Uterus (tissue), 4 donors: ENCODE data around the gene CLK3. TPM values are rescaled to one million over a fixed set of nuclear protein-coding genes. Genes with fewer than 3 reads are reported as not detected.

Experiments
- DNase-seq, 2 donors: peaks; one replicate each; pipeline ENCODE4 v3.0.0-alpha.2; 2019 to 2020
- H3K27ac ChIP-seq, 2 donors: fragments of 200-600 bp; sonication (generic); 1 replicate in 1 of 2; 2 replicates in 1 of 2; pipeline ENCODE4 v1.5.1; 2016 to 2018
- H3K27me3 ChIP-seq, 2 donors: fragments of 200-600 bp; sonication (generic); one replicate each; pipeline ENCODE4 v1.5.1; 2018 to 2019; ENCODE audit warnings: control low read depth in 1 of 2
- H3K36me3 ChIP-seq, 2 donors: fragments of 200-600 bp; sonication (generic); one replicate each; pipeline ENCODE4 v1.5.1; 2019; ENCODE audit warnings: control low read depth in 1 of 2
- H3K4me1 ChIP-seq, 2 donors: fragments of 200-600 bp; sonication (generic); one replicate each; pipeline ENCODE4 v1.5.1; 2018 to 2019; ENCODE audit warnings: control low read depth in 1 of 2
- H3K4me3 ChIP-seq, 2 donors: fragments of 200-600 bp; sonication (generic); 1 replicate in 1 of 2; 2 replicates in 1 of 2; pipeline ENCODE4 v1.5.1; 2018 to 2019; ENCODE audit warnings: mild to moderate bottlenecking in 1 of 2
- H3K9me3 ChIP-seq, 2 donors: fragments of 200-600 bp; sonication (generic); one replicate each; pipeline ENCODE4 v1.5.1; 2019; ENCODE audit warnings: control low read depth in 1 of 2
- CTCF ChIP-seq, 4 experiments: fragments of 200-600 bp in 2 of 4; fragments of 450-650 bp in 2 of 4; sonication (generic) in 2 of 4; IDR thresholded peaks; one replicate each; pipeline ENCODE4 v1.5.1; 2016 to 2019; ENCODE audit warnings: antibody characterized with exemption in 4 of 4, mild to moderate bottlenecking in 2 of 4, moderate library complexity in 1 of 4
- POLR2A ChIP-seq, 2 donors: fragments of 450-650 bp; IDR thresholded peaks; one replicate each; pipeline ENCODE4 v1.6.1; 2016; ENCODE audit warnings: antibody characterized with exemption in 2 of 2, mild to moderate bottlenecking in 1 of 2, moderate library complexity in 1 of 2
- intact Hi-C: fragments of 100-400 bp; cut with DNase I; formaldehyde crosslinking; loops from one replicate; pipeline ENCODE4 v1.15.1; 2023; ENCODE audit warnings: low total_unique reads
- total RNA-seq, 4 donors: library from RNA; depleted of rRNA in 3 of 4; stranded (reverse); fragments of >200 nt in 3 of 4; gene quantifications; one replicate each; pipeline versions ENCODE4 v1.1.0 to v1.2.4, GENCODE V29; 2014 to 2023
- donor health status: DM: yes; HTN: yes; CAD: no.

Gene CLK3
- total RNA-seq, 4 donors from 2014 or later, result 33.0 to 90.4 (median 84.2) TPM

GRCh38 chr15:74664670-74665069 lies 49.0 kb downstream of the CLK3 start:
- TF ChIP-seq CTCF (IDR thresholded peaks at IDR 0.05) (no peak), POLR2A (IDR thresholded peaks at IDR 0.05) (no peak)
- Histone ChIP-seq H3K36me3 (no peaks in the 10 kb centered on the region), H3K9me3 (no peaks in the 10 kb centered on the region), H3K4me3 (no peak overlapping the region), H3K4me1 (no peaks in the 10 kb centered on the region), H3K27me3 (no peaks in the 10 kb centered on the region), H3K27ac (peak overlapping the region; percentile 17 to 32)
- intact Hi-C loops, result no loop called here
- DNase-seq, result no peak

GRCh38 chr15:74667975-74668374 lies 52.3 kb downstream of the CLK3 start:
- Histone ChIP-seq H3K27me3 (no peaks in the 10 kb centered on the region), H3K4me3 (no peak overlapping the region), H3K27ac (no peak overlapping the region), H3K9me3 (no peaks in the 10 kb centered on the region), H3K4me1 (no peaks in the 10 kb centered on the region), H3K36me3 (no peaks in the 10 kb centered on the region)
- intact Hi-C loops, result no loop called here
- DNase-seq, result no peak
- TF ChIP-seq CTCF (IDR thresholded peaks at IDR 0.05), result no peak
- no peak for TF ChIP-seq POLR2A (IDR thresholded peaks at IDR 0.05)

GRCh38 chr15:74669627-74670026 lies 54.0 kb downstream of the CLK3 start:
- H3K27ac ChIP-seq, result no peak overlapping the region
- TF ChIP-seq POLR2A (IDR thresholded peaks at IDR 0.05), result no peak
- no peak for TF ChIP-seq CTCF (IDR thresholded peaks at IDR 0.05)
- no peaks in the 10 kb centered on the region for H3K27me3 ChIP-seq
- no peaks in the 10 kb centered on the region for H3K9me3 ChIP-seq
- no peaks in the 10 kb centered on the region for H3K36me3 ChIP-seq
- no peak for DNase-seq
- no peaks in the 10 kb centered on the region for H3K4me1 ChIP-seq
- intact Hi-C loops, result no loop called here
- H3K4me3 ChIP-seq, result no peak overlapping the region

GRCh38 chr15:74674161-74674560 lies 58.5 kb downstream of the CLK3 start:
- no peak for DNase-seq
- Histone ChIP-seq H3K27ac (no peak overlapping the region), H3K4me1 (no peaks in the 10 kb centered on the region), H3K27me3 (no peaks in the 10 kb centered on the region), H3K9me3 (no peaks in the 10 kb centered on the region), H3K4me3 (no peak overlapping the region), H3K36me3 (no peaks in the 10 kb centered on the region)
- intact Hi-C loops, result no loop called here
- TF ChIP-seq POLR2A (IDR thresholded peaks at IDR 0.05) (no peak), CTCF (IDR thresholded peaks at IDR 0.05) (no peak)

GRCh38 chr15:74676801-74677200 lies 61.2 kb downstream of the CLK3 start:
- no peaks in the 10 kb centered on the region for H3K4me1 ChIP-seq
- no peak overlapping the region for H3K4me3 ChIP-seq
- no peaks in the 10 kb centered on the region for H3K36me3 ChIP-seq
- no peak for DNase-seq
- TF ChIP-seq POLR2A (IDR thresholded peaks at IDR 0.05) (no peak), CTCF (IDR thresholded peaks at IDR 0.05) (no peak)
- no peaks in the 10 kb centered on the region for H3K9me3 ChIP-seq
- H3K27me3 ChIP-seq, result no peaks in the 10 kb centered on the region
- H3K27ac ChIP-seq, result no peak overlapping the region
- intact Hi-C loops, result no loop called here

Other genes with a start within 250 kb of the CLK3 start
- 1 to 10 TPM in 2 of 4 donors, not detected in 2; 1.1 to 2.3 TPM for gene CYP11A1, start 248.2 kb upstream of the CLK3 start, total RNA-seq
- 10 to 100 TPM in 1 of 4 donors, 1 to 10 TPM in 1, under 1 TPM in 1, not detected in 1; 0.29 to 16.9 (median 4.5) TPM for gene SEMA7A, start 181.9 kb upstream of the CLK3 start, total RNA-seq
- gene UBL7, start 154.7 kb upstream of the CLK3 start, total RNA-seq, result 10 to 100 TPM; 15.4 to 60.6 (median 35.7) TPM
- 1 to 10 TPM; 1.5 to 8.8 (median 3.7) TPM for gene ARID3B, start 74.6 kb upstream of the CLK3 start, total RNA-seq
- gene EDC3, start 80.2 kb downstream of the CLK3 start, total RNA-seq, result 10 to 100 TPM in 2 of 4 donors, 1 to 10 TPM in 2; 8.7 to 40.6 (median 17.9) TPM
- gene CYP1A1, start 109.7 kb downstream of the CLK3 start, total RNA-seq, result 1 to 10 TPM in 1 of 4 donors, under 1 TPM in 1, not detected in 2; 0.29 to 6.2 TPM
- not detected for gene CYP1A2, start 133.0 kb downstream of the CLK3 start, total RNA-seq
- 10 to 100 TPM in 3 of 4 donors, 1 to 10 TPM in 1; 4.9 to 41.6 (median 26.4) TPM for gene CSK, start 166.2 kb downstream of the CLK3 start, total RNA-seq
- gene LMAN1L, start 197.0 kb downstream of the CLK3 start, total RNA-seq, result 1 to 10 TPM in 1 of 4 donors, not detected in 3; 1.5 TPM
- gene CPLX3, start 210.8 kb downstream of the CLK3 start, total RNA-seq, result not detected
- gene ULK3, start 227.3 kb downstream of the CLK3 start, total RNA-seq, result 100 to 1,000 TPM in 1 of 4 donors, 10 to 100 TPM in 3; 29.0 to 105 (median 41.2) TPM